ENCODE results near the gene PAXX.
A peak's percentile ranks its signal among the peaks of the same experiment; 100 is the strongest.

Gene PAXX

GRCh38 chr9:137015540-137015930 is 23.3 kb downstream of the PAXX start:
- DNase-seq, result no peak

GRCh38 chr9:137015976-137016375 is 23.8 kb downstream of the PAXX start:
- no peak for DNase-seq

- DNase-seq, result no peak
Observed at GRCh38 chr9:137016436-137016835, 24.2 kb downstream of the PAXX start.

- DNase-seq, result no peak
Observed at GRCh38 chr9:137017071-137017470, 24.8 kb downstream of the PAXX start.

GRCh38 chr9:137017791-137018497 is 25.7 kb downstream of the PAXX start:
- DNase-seq, result no peak

- DNase-seq, result no peak
Observed at GRCh38 chr9:137018761-137019559, 26.7 kb downstream of the PAXX start.

GRCh38 chr9:137019891-137020683 is 27.9 kb downstream of the PAXX start:
- no peak for DNase-seq

- no peak for DNase-seq
Observed at GRCh38 chr9:137020771-137021567, 28.7 kb downstream of the PAXX start.

GRCh38 chr9:137021568-137021978 is 29.4 kb downstream of the PAXX start:
- no peak for DNase-seq

- peak in 53 of 56 donors; percentile 24 to 97 (median 80) for DNase-seq
Observed at GRCh38 chr9:137021979-137022661, 29.9 kb downstream of the PAXX start.

GRCh38 chr9:137022662-137023008 is 30.4 kb downstream of the PAXX start:
- DNase-seq, result no peak

- peak in 1 of 56 donors; percentile 60 for DNase-seq
Observed at GRCh38 chr9:137023157-137023556, 30.9 kb downstream of the PAXX start.

- DNase-seq, result peak in 35 of 56 donors; percentile 23 to 78 (median 51)
Observed at GRCh38 chr9:137023583-137023991, 31.4 kb downstream of the PAXX start.

GRCh38 chr9:137025517-137025966 is 33.3 kb downstream of the PAXX start:
- peak; percentile 73 to 100 (median 97) for DNase-seq

- DNase-seq, result peak in 2 of 56 donors; percentile 51
Observed at GRCh38 chr9:137026384-137026783, 34.2 kb downstream of the PAXX start.

- peak in 6 of 56 donors; percentile 24 to 60 (median 50) for DNase-seq
Observed at GRCh38 chr9:137026828-137027227, 34.6 kb downstream of the PAXX start.

GRCh38 chr9:137027369-137028262 is 35.4 kb downstream of the PAXX start, which contains the start of gene ABCA2:
Gene ABCA2, minus strand, starts transcription at chr9:137028237. Its CDS starts 97 bp downstream, at chr9:137028140.
- peak in 10 of 56 donors; percentile 16 to 68 (median 50) for DNase-seq

- peak in 44 of 56 donors; percentile 21 to 84 (median 61) for DNase-seq
Observed at GRCh38 chr9:137028263-137029057, 36.2 kb downstream of the PAXX start.
